SK-N-SH (cell line): ENCODE data around the gene CACNA2D3. TPM values are rescaled to one million over a fixed set of nuclear protein-coding genes. Genes with fewer than 3 reads are reported as not detected.

Experiments used
- CTCF ChIA-PET: fragments of 300-600, 350-600 bp; formaldehyde crosslinking; extraction: SDS; loops from one replicate; lab custom pipeline; 2021; lab: Yijun Ruan, JAX
- POLR2A ChIA-PET: fragments of 350-600 bp; sonication (Branson Sonifier 250); formaldehyde crosslinking; extraction: SDS; loops from one replicate; lab custom pipeline; 2020; ENCODE audit warnings: antibody characterized with exemption, inconsistent platforms; lab: Yijun Ruan, JAX
- DNase-seq: peaks from one replicate; pipeline ENCODE4 v3.0.0; 2012
- H2AFZ ChIP-seq: fragments of 200-600 bp; sonication (generic); 2 replicates; pipeline ENCODE4 v1.8.1; 2016; ENCODE audit warnings: antibody characterized with exemption, mild to moderate bottlenecking, low read depth
- H3F3A ChIP-seq: fragments of 200-600 bp; sonication (generic); replicated peaks from 2 replicates; pipeline ENCODE3; 2016; ENCODE audit warnings: antibody characterized with exemption, mild to moderate bottlenecking; ENCODE audit not compliant: insufficient read depth
- H3K27ac ChIP-seq, 2 experiments: fragments of 200-500 bp in 1 of 2; fragments of 200-600 bp in 1 of 2; sonication (Bioruptor generic) in 1 of 2; sonication (generic), shearing (Covaris generic) in 1 of 2; 2 replicates each; pipeline versions ENCODE4 v1.5.1 to v1.6.1; 2014 to 2016; ENCODE audit warnings: low read depth in 2 of 2, inconsistent platforms in 1 of 2, low read length in 1 of 2, mild to moderate bottlenecking in 1 of 2, mixed read lengths in 1 of 2
- H3K27me3 ChIP-seq: fragments of 200-600 bp; sonication (generic), shearing (Covaris generic); 2 replicates; pipeline ENCODE4 v1.6.1; 2016; ENCODE audit warnings: mixed run types; ENCODE audit not compliant: insufficient read depth
- H3K36me3 ChIP-seq, 2 experiments: fragments of 200-500 bp in 1 of 2; fragments of 200-600 bp in 1 of 2; sonication (Bioruptor generic) in 1 of 2; sonication (generic) in 1 of 2; replicated peaks in 1 of 2; 2 replicates each; pipeline versions ENCODE3 to v1.5.1; 2014 to 2016; ENCODE audit warnings: low read length in 1 of 2, mild to moderate bottlenecking in 1 of 2; ENCODE audit not compliant: insufficient read depth in 2 of 2, control insufficient read depth in 1 of 2
- H3K4me1 ChIP-seq, 2 experiments: fragments of 200-500 bp in 1 of 2; fragments of 200-600 bp in 1 of 2; sonication (Bioruptor generic) in 1 of 2; sonication (generic), shearing (Covaris generic) in 1 of 2; 2 replicates each; pipeline versions ENCODE4 v1.5.1 to v1.6.1; 2014 to 2016; ENCODE audit warnings: low read depth in 1 of 2, low read length in 1 of 2, mixed run types in 1 of 2; ENCODE audit not compliant: insufficient read depth in 2 of 2, control insufficient read depth in 1 of 2
- H3K4me2 ChIP-seq: fragments of 200-600 bp; sonication (generic), shearing (Covaris generic); 2 replicates; pipeline ENCODE4 v1.6.1; 2017; ENCODE audit warnings: mixed run types
- H3K4me3 ChIP-seq, 2 experiments: fragments of 200-500 bp in 1 of 2; fragments of 200-600 bp in 1 of 2; sonication (Bioruptor generic) in 1 of 2; sonication (generic), shearing (Covaris generic) in 1 of 2; 2 replicates each; pipeline versions ENCODE4 v1.5.1 to v1.8.1; 2014 to 2016; ENCODE audit warnings: low read depth in 2 of 2, inconsistent platforms in 1 of 2, low read length in 1 of 2, mild to moderate bottlenecking in 1 of 2, mixed read lengths in 1 of 2, moderate library complexity in 1 of 2
- H3K79me2 ChIP-seq: fragments of 200-600 bp; sonication (generic); 2 replicates; pipeline ENCODE4 v1.8.1; 2017; ENCODE audit warnings: mild to moderate bottlenecking; ENCODE audit not compliant: insufficient read depth
- H3K9ac ChIP-seq: fragments of 200-600 bp; sonication (generic); 2 replicates; pipeline ENCODE4 v1.6.1; 2017; ENCODE audit warnings: mixed run types
- H3K9me2 ChIP-seq: fragments of 200-600 bp; sonication (generic); 2 replicates; pipeline ENCODE4 v1.6.1; 2017; ENCODE audit warnings: mixed run types
- H3K9me3 ChIP-seq: fragments of 200-600 bp; sonication (generic); 2 replicates; pipeline ENCODE4 v1.6.1; 2017; ENCODE audit warnings: mixed run types, mild to moderate bottlenecking, moderate library complexity
- H4K20me1 ChIP-seq: fragments of 200-600 bp; sonication (generic); 2 replicates; pipeline ENCODE4 v1.6.1; 2017; ENCODE audit warnings: mild to moderate bottlenecking, mixed run types; ENCODE audit not compliant: insufficient read depth
- ELF1 ChIP-seq: IDR thresholded peaks from 2 replicates; pipeline ENCODE4 v1.4.0; 2012
- EP300 ChIP-seq, 2 experiments: IDR thresholded peaks; 2 replicates each; pipeline versions ENCODE4 v1.4.0 to v1.6.1; 2012; ENCODE audit warnings: borderline replicate concordance in 1 of 2, low read depth in 1 of 2, low read length in 1 of 2
- EZH2phosphoT487 ChIP-seq: fragments of 200-600 bp; sonication (generic); IDR thresholded peaks from 2 replicates; pipeline ENCODE4 v1.6.1; 2017; ENCODE audit warnings: low read depth, mixed run types, mild to moderate bottlenecking, antibody characterized with exemption, moderate library complexity, borderline replicate concordance
- FOSL2 ChIP-seq: IDR thresholded peaks from 2 replicates; pipeline ENCODE4 v1.4.0; 2012; ENCODE audit warnings: low read depth, mild to moderate bottlenecking, moderate library complexity, borderline replicate concordance
- FOXJ3 ChIP-seq: sonication (generic); formaldehyde crosslinking; IDR thresholded peaks from 2 replicates; pipeline ENCODE4 v1.5.1; 2020; ENCODE audit warnings: mild to moderate bottlenecking, missing genetic modification reagents
- FOXM1 ChIP-seq: IDR thresholded peaks from 2 replicates; pipeline ENCODE4 v1.4.0; 2012; ENCODE audit warnings: low read depth, mild to moderate bottlenecking
- GATA2 ChIP-seq: sonication (generic); formaldehyde crosslinking; IDR thresholded peaks from 2 replicates; pipeline ENCODE4 v1.5.0; 2020; ENCODE audit warnings: mild to moderate bottlenecking, missing genetic modification reagents
- JUND ChIP-seq: IDR thresholded peaks from 2 replicates; pipeline ENCODE4 v1.4.0; 2012
- MEF2A ChIP-seq: IDR thresholded peaks from 2 replicates; pipeline ENCODE4 v1.4.0; 2012; ENCODE audit warnings: low read depth, borderline replicate concordance
- MXI1 ChIP-seq: IDR thresholded peaks from 2 replicates; pipeline ENCODE4 v1.6.1; 2012; ENCODE audit warnings: mild to moderate bottlenecking, low read depth, low read length, improper control_type of control experiment
- NFIC ChIP-seq: IDR thresholded peaks from 2 replicates; pipeline ENCODE4 v1.4.0; 2012; ENCODE audit warnings: borderline replicate concordance
- NRF1 ChIP-seq: IDR thresholded peaks from 2 replicates; pipeline ENCODE4 v1.6.1; 2012; ENCODE audit warnings: low read depth, mild to moderate bottlenecking, low read length
- RCOR1 ChIP-seq: fragments of 150-350 bp; IDR thresholded peaks from 2 replicates; pipeline ENCODE4 v1.6.1; 2017; ENCODE audit warnings: antibody characterized with exemption, low read length
- RFX5 ChIP-seq: IDR thresholded peaks from 2 replicates; pipeline ENCODE4 v1.6.1; 2012; ENCODE audit warnings: mild to moderate bottlenecking, improper control_type of control experiment, low read length
- TAF1 ChIP-seq: IDR thresholded peaks from 2 replicates; pipeline ENCODE4 v1.6.1; 2012; ENCODE audit warnings: low read depth, mild to moderate bottlenecking, low read length, moderate library complexity, borderline replicate concordance
- TCF12 ChIP-seq: IDR thresholded peaks from 2 replicates; pipeline ENCODE4 v1.4.0; 2012
- TEAD4 ChIP-seq: IDR thresholded peaks from 2 replicates; pipeline ENCODE4 v1.4.0; 2012; ENCODE audit warnings: mild to moderate bottlenecking, borderline replicate concordance; ENCODE audit not compliant: insufficient read depth
- WGBS: methylation state at CpG from one replicate; pipeline ENCODE4 v1.1.6; 2017; ENCODE audit warnings: low lambda C conversion rate; 5-methylcytosine and 5-hydroxymethylcytosine counted together
- polyA plus RNA-seq, 3 experiments: library from polyadenylated mRNA; depleted of rRNA; stranded (reverse); fragments of >200 nt; gene quantifications; 2 replicates each; pipeline ENCODE4 v1.2.3, GENCODE V29; 2012
- TF ChIP-seq, protein P1 (sequence below): IDR thresholded peaks from 2 replicates; pipeline ENCODE4 v1.4.0; 2012; ENCODE audit warnings: low read depth
- TF ChIP-seq, protein P2 (sequence below): IDR thresholded peaks from 2 replicates; pipeline ENCODE4 v1.4.0; 2012; ENCODE audit warnings: low read depth, borderline replicate concordance
- TF ChIP-seq, protein P3 (sequence below): IDR thresholded peaks from 2 replicates; pipeline ENCODE4 v1.6.1; 2012; ENCODE audit warnings: mild to moderate bottlenecking, low read depth, low read length, moderate library complexity
- TF ChIP-seq, protein P4 (sequence below): fragments of 200-600 bp; sonication (generic); IDR thresholded peaks from 2 replicates; pipeline ENCODE4 v1.6.1; 2017; ENCODE audit warnings: antibody characterized with exemption, mild to moderate bottlenecking, moderate library complexity

The CACNA2D3 gene
- polyA plus RNA-seq, 1 of the 3 experiments (the other 2 are of a cell fraction) = 0.15 TPM

DNA sequence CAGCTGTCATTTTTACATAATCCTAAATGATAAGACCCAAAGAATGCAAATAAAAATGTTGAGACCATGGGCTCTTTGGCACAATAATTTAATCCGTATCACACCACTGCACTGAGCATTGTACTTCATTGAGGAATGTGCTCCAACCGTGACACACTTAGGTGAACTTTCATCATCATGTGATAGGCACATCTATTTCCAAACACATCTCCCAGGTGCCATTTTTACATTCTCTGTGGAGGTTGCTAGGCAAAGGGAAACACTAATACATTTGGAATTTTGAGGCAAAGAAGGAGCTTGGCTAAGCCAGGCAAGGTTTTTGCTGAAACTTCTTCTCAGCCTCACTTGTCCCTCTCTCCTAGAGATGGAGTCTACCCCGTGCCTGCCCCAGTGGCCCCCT is 736.8 kb downstream of the CACNA2D3 start:
- Histone ChIP-seq H3K4me2 (no peak overlapping the region), H3F3A (no peaks in the 10 kb centered on the region), H3K9ac (no peak overlapping the region), H2AFZ (no peak overlapping the region), H4K20me1 (no peaks in the 10 kb centered on the region), H3K79me2 (no peaks in the 10 kb centered on the region), H3K9me3 (no peaks in the 10 kb centered on the region), H3K4me1 (peaks cover 0 to 8% of the 10 kb centered on the region in 2 experiments; a peak in 1 of 4 replicates), H3K9me2 (no peaks in the 10 kb centered on the region), H3K36me3 (no peaks in the 10 kb centered on the region), H3K27me3 (no peaks in the 10 kb centered on the region), H3K27ac (no peak overlapping the region), H3K4me3 (no peak overlapping the region)
- WGBS = 56% methylated on average over 3 of the region's 3 CpGs
- ChIA-PET CTCF (interaction anchor here (0.6 to 1.1 kb wide), 2 partner anchors 12 to 1444 kb away, joined by 3 read pairs; no protein-coding TSS in a partner anchor), POLR2A (no interaction called here)
- no peak for DNase-seq
- TF ChIP-seq FOSL2 (no peak; the same call in 1 of the 2 replicates), NFIC (no peak), TCF12 (0 out of 2 replicates have a peak, but pooled peaks have one; percentile 12), NRF1 (no peak), TEAD4 (no peak), ELF1 (no peak), TAF1 (no peak)

DNA sequence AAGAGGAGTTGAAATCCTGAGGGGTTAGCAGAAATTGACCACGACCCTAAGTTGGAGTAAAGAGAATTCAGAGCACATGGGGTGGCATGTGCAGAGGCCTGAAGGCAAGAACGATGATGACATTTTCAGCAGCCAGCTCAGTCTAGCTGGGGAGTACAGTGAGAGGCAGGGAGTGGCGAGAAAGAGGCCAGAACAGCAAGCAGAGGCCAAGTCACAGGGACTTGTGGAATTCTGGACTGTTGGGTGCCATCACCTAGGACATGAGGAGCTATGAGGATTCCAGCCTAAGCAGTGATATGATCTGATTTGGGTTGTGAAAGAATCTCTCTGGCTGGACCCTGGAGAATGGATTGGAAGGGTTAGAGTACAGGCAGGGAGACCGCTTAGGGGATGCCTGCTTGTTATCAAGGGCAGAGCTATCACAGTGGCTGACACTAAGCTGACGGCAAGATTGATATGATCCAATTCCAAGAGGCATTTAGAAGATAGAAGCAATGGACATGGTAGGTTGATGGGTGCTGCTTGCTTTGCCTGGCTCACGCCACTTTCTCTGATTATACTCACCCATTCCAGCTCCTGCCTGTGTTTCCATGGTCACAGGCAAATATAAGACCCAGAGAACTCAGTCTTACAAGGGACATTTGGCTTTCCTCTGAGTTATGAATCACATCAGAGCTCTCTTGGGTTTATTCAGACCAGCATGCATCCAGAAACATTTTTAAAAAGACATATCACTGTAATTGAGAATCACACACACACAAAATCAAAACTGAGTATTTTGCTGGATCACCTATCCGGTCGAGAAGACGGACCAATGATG is 739.1 kb downstream of the CACNA2D3 start:
- Histone ChIP-seq H3K4me2 (no peak overlapping the region), H3K9me3 (no peaks in the 10 kb centered on the region), H3F3A (no peaks in the 10 kb centered on the region), H3K36me3 (no peaks in the 10 kb centered on the region), H3K4me3 (no peak overlapping the region), H2AFZ (no peak overlapping the region), H3K79me2 (no peaks in the 10 kb centered on the region), H4K20me1 (no peaks in the 10 kb centered on the region), H3K4me1 (peaks cover 0 to 8% of the 10 kb centered on the region in 2 experiments; a peak in 1 of 4 replicates), H3K9me2 (no peaks in the 10 kb centered on the region), H3K9ac (no peak overlapping the region), H3K27ac (peak overlapping the region in 1 of 2 experiments; percentile 4; a peak in 1 of 4 replicates), H3K27me3 (no peaks in the 10 kb centered on the region)
- TF ChIP-seq TAF1 = no peak
- TF ChIP-seq, protein P1, sequence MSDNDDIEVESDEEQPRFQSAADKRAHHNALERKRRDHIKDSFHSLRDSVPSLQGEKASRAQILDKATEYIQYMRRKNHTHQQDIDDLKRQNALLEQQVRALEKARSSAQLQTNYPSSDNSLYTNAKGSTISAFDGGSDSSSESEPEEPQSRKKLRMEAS = no peak
- no peak for TF ChIP-seq GATA2
- TF ChIP-seq RFX5 = no peak
- TF ChIP-seq FOSL2 = no peak
- no peak for TF ChIP-seq FOXM1
- no peak for TF ChIP-seq ELF1
- no peak for TF ChIP-seq EP300 (IDR thresholded peaks at IDR 0.05; ENCODE audit: borderline replicate concordance in 1 of 2, low read depth in 1 of 2, low read length in 1 of 2)
- TF ChIP-seq FOXJ3 (CRISPR knock-in tag) = no peak
- no peak for TF ChIP-seq JUND
- TF ChIP-seq MEF2A = no peak
- TF ChIP-seq, protein P2, sequence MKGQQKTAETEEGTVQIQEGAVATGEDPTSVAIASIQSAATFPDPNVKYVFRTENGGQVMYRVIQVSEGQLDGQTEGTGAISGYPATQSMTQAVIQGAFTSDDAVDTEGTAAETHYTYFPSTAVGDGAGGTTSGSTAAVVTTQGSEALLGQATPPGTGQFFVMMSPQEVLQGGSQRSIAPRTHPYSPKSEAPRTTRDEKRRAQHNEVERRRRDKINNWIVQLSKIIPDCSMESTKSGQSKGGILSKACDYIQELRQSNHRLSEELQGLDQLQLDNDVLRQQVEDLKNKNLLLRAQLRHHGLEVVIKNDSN = no peak
- no peak for TF ChIP-seq NFIC
- TF ChIP-seq MXI1 = no peak
- TF ChIP-seq, protein P3, sequence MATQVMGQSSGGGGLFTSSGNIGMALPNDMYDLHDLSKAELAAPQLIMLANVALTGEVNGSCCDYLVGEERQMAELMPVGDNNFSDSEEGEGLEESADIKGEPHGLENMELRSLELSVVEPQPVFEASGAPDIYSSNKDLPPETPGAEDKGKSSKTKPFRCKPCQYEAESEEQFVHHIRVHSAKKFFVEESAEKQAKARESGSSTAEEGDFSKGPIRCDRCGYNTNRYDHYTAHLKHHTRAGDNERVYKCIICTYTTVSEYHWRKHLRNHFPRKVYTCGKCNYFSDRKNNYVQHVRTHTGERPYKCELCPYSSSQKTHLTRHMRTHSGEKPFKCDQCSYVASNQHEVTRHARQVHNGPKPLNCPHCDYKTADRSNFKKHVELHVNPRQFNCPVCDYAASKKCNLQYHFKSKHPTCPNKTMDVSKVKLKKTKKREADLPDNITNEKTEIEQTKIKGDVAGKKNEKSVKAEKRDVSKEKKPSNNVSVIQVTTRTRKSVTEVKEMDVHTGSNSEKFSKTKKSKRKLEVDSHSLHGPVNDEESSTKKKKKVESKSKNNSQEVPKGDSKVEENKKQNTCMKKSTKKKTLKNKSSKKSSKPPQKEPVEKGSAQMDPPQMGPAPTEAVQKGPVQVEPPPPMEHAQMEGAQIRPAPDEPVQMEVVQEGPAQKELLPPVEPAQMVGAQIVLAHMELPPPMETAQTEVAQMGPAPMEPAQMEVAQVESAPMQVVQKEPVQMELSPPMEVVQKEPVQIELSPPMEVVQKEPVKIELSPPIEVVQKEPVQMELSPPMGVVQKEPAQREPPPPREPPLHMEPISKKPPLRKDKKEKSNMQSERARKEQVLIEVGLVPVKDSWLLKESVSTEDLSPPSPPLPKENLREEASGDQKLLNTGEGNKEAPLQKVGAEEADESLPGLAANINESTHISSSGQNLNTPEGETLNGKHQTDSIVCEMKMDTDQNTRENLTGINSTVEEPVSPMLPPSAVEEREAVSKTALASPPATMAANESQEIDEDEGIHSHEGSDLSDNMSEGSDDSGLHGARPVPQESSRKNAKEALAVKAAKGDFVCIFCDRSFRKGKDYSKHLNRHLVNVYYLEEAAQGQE = no peak
- TF ChIP-seq RCOR1 = no peak
- TF ChIP-seq, protein P4, sequence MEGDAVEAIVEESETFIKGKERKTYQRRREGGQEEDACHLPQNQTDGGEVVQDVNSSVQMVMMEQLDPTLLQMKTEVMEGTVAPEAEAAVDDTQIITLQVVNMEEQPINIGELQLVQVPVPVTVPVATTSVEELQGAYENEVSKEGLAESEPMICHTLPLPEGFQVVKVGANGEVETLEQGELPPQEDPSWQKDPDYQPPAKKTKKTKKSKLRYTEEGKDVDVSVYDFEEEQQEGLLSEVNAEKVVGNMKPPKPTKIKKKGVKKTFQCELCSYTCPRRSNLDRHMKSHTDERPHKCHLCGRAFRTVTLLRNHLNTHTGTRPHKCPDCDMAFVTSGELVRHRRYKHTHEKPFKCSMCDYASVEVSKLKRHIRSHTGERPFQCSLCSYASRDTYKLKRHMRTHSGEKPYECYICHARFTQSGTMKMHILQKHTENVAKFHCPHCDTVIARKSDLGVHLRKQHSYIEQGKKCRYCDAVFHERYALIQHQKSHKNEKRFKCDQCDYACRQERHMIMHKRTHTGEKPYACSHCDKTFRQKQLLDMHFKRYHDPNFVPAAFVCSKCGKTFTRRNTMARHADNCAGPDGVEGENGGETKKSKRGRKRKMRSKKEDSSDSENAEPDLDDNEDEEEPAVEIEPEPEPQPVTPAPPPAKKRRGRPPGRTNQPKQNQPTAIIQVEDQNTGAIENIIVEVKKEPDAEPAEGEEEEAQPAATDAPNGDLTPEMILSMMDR = no peak
- no peak for TF ChIP-seq EZH2phosphoT487
- ChIA-PET POLR2A (no interaction called here), CTCF (interaction anchor here (0.8 to 2.5 kb wide), 7 partner anchors 9 to 885 kb away, joined by 3 to 11 read pairs (median 6); no protein-coding TSS in a partner anchor)
- DNase-seq = peak; percentile 39
- 82% methylated on average over 9 of the region's 9 CpGs for WGBS
